NCI-H748 (cell line): ENCODE measurements around the gene SORD.
A peak's percentile ranks its signal among the peaks of the same experiment; 100 is the strongest.
"Not testable (repeated sequence)": the region's sequence is repeated elsewhere in the genome, so short reads cannot be mapped to it uniquely, and the experiment has no call there.

Experiments used
- DNase-seq: peaks from one replicate; lab custom pipeline; 2025; ENCODE audit not compliant: unreplicated experiment; lab: John Stamatoyannopoulos, UW

SORD gene

GRCh38 chr15:45093622-45094357, 70.8 kb downstream of the SORD start:
- no peak for DNase-seq

GRCh38 chr15:45094358-45094730, 71.3 kb downstream of the SORD start:
- DNase-seq: no peak

GRCh38 chr15:45095661-45096060, 72.7 kb downstream of the SORD start:
- no peak for DNase-seq

- no peak for DNase-seq
Observed at GRCh38 chr15:45097466-45097865, 74.5 kb downstream of the SORD start.

GRCh38 chr15:45099549-45100165, 76.7 kb downstream of the SORD start:
- no peak for DNase-seq

- no peak for DNase-seq
Observed at GRCh38 chr15:45100884-45101625, 78.1 kb downstream of the SORD start.

GRCh38 chr15:45101749-45102148, 78.8 kb downstream of the SORD start:
- DNase-seq: no peak

GRCh38 chr15:45102226-45102625, 79.2 kb downstream of the SORD start:
- DNase-seq: no peak

GRCh38 chr15:45104170-45104569, 81.2 kb downstream of the SORD start:
- not testable (repeated sequence) for DNase-seq

GRCh38 chr15:45105586-45105985, 82.6 kb downstream of the SORD start:
- no peak for DNase-seq

- no peak for DNase-seq
Observed at GRCh38 chr15:45106002-45106790, 83.2 kb downstream of the SORD start.

GRCh38 chr15:45107941-45108630, 85.1 kb downstream of the SORD start:
- DNase-seq: no peak

GRCh38 chr15:45110256-45110820, 87.3 kb downstream of the SORD start:
- no peak for DNase-seq

- no peak for DNase-seq
Observed at GRCh38 chr15:45111390-45112142, 88.6 kb downstream of the SORD start.

- peak; percentile 23 for DNase-seq
Observed at GRCh38 chr15:45112143-45112590, 89.2 kb downstream of the SORD start.

GRCh38 chr15:45112591-45113379, 89.8 kb downstream of the SORD start:
- DNase-seq: peak; percentile 28

GRCh38 chr15:45113380-45113990, 90.5 kb downstream of the SORD start:
- no peak for DNase-seq

- DNase-seq: peak; percentile 23
Observed at GRCh38 chr15:45114076-45114750, 91.2 kb downstream of the SORD start, which contains the start of the genes DUOX2 and DUOXA2. Gene DUOX2, minus strand, starts transcription at chr15:45114172. Its CDS starts 761 bp downstream, at chr15:45113411. Gene DUOXA2, plus strand, starts transcription at chr15:45114326. Its CDS starts 280 bp downstream, at chr15:45114606.
